H1 (cell line): Measurements from ENCODE around the gene RBM44. TPM values are rescaled to one million over a fixed set of nuclear protein-coding genes. Genes with fewer than 3 reads are reported as not detected.

ENCODE experiments used
- SP2 ChIP-seq: IDR thresholded peaks from 2 replicates; pipeline ENCODE4 v1.6.1; 2012; ENCODE audit warnings: mild to moderate bottlenecking, low read length, inconsistent platforms
- polyA plus RNA-seq, 7 experiments: library from polyadenylated mRNA; depleted of rRNA in 3 of 7; stranded (reverse) in 5 of 7; unstranded in 2 of 7; fragments of >200 nt in 5 of 7; fragments of 200-250 nt in 2 of 7; gene quantifications; 1 replicate in 5 of 7; 2 replicates in 1 of 7; 4 replicates in 1 of 7; pipeline versions ENCODE4 v1.2.1 to v1.2.3, GENCODE V29; 2011 to 2013; ENCODE audit warnings: missing spikeins in 2 of 7, mixed read lengths in 2 of 7
- total RNA-seq: library from RNA; stranded (reverse); fragmentation: NEBNext Ultra II Directional; extraction: Animal tissue kit (Norgen Biotek cat#: 25700); gene quantifications from 2 replicates; pipeline ENCODE4 v1.2.1, GENCODE V29; 2021

The RBM44 gene
- total and polyA plus RNA-seq, 2 of the 8 experiments (the other 6 are each of a cell fraction or from before 2014, with no cell fraction given): 0.12 to 0.43 TPM

DNA sequence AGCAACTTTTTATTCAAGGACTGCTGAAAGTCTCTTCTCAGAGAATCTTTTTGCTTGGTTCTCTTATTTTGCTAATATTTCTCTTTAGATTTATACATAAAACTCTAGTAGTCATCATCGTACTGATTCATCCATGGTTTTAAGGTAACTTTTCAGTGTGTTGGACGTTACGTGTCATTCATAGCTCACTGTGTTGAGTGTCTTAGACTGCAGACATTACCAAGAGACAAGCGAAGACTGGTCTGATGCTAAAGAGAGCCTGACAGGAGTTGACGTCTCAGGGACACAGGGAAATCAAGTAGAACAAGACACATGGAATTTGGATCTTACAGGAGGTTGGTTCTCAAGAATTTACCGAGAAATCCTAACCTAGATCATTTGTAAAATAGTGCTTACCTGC is 25.5 kb downstream of the RBM44 start (continued):
- TF ChIP-seq SP2: no peak
